HG03469 (cell line): ENCODE measurements around the gene PARP6.

Experiments
- ATAC-seq: cut with Tn5 transposase; IDR thresholded peaks from one replicate; pipeline ENCODE4 v1.9.1; 2021; ENCODE audit warnings: mild to moderate bottlenecking, moderate library complexity, moderate number of reproducible peaks; ENCODE audit not compliant: unreplicated experiment

PARP6 gene

GRCh38 chr15:72201391-72201921 is 70.9 kb downstream of the PARP6 start:
- ATAC-seq, result no peak

DNA sequence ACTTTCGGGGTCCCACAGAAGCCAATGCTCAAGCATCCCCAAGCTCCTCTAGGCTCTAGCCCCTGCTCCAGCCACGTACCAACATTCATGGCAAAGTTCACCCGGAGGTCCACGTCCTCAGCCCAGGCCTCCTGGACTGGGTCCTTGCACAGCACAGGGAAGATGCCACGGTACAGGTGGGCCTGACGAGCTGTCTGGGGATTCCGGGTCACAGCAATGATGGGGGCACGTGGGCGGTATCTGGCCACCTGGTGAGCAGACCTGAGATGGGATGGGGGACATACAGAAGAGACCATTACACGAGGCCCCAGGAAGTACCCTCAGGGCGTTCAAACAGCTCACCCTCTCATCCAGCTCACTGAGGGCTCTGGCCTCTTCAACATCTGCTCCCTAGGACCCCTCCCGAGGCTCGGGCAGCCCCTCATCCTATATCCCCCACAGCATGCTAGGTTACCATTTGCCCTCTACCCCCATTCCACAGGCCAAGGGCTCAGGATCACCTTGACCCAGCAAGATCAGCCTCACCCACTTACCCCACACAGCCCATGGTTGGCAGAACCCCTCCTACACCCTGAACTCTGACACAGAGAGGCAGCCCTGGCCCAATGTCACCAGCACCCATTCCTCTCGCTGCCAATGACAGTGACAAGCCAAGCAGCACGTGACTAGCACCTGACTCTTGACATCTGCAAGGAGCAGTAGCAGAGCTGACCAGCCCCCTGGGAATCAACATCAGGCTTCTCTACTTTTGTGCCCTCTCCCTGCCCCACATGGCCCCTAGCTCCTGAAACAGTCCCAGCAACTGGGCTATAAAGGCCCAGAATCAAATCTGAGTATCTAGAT is 71.7 kb downstream of the PARP6 start:
- no peak for ATAC-seq

DNA sequence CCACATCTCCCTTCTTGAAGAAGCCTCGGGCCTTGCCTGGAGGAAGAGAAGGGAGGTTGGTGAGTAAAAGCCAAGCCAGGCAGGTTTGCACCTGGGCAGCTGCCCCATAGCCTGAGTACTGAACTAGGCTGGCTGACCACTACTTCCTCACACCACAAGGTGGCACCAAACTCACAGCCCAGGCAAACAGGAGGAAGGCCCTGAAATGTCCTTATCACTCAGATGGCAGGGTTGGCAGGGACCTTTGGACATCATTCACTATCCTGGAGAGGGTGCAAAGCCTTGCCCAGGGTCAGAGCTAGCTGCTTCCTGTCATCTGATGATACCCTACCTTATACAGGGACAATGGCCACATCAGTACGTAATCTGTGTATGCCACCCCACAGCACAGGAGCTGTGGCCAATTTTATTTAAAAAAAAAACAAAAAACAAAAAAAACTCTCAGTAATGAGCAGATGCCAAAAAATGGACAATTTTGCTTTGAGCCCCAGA is 72.6 kb downstream of the PARP6 start:
- ATAC-seq, result no peak

DNA sequence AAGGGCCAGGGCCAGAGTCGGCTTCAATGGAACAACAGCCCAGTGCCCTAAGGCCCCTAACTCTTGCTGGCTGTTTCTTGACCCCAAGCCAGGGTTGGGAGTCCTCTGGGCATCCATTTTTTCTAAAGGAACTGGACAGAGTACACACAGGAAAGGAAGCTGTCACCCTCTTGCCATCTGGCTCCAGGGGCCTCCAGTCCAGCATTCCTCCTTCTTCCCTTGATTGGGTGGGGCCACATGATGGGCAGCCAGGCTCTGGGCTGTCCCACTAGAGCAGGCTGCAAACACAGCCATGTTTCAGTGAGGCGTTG is 73.2 kb downstream of the PARP6 start:
- no peak for ATAC-seq

DNA sequence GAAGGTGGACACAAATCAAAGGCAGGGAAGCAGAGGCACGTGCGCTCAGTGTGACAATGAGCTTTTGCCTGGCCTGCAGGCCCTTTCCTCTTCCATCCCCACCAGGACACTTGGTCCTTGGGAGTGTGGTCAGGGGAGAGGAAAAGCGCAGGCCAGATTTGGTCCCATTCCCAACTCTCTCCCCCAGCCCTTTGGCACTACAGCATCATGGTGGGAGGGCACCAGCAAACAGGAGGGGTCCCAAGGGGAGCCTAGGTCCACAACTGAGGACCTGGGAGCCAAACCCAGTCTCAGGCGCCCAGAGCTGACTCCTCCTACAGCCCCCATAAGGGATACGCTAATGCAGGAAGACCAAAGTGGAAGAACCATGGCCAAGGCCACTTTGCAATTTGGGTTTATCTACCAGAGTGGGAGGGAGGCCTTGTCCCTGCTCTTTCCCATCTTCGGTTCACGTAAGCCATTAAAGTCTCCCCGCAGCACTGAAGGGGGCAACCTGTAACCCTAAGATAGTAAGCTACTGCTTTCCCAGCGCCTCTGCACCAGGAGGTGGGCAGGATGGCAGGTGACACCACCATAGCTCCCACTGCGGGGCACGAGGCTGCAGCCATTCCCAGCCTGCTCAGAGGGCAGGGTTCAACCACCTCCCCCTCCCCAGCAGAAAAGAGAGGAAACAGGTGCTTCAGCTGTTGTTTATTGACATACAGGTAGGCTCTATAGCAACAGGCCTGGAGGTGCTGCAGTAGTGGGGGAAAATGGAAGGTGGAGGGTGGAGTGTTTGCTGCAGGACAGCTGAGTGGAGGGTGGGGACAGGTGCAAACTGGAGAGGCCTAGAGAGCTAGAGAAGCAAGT is 73.8 kb downstream of the PARP6 start:
- ATAC-seq, result no peak

- no peak for ATAC-seq
Measured at GRCh38 chr15:72197460-72198355, 74.6 kb downstream of the PARP6 start, which contains the start of gene GRAMD2A. Gene GRAMD2A (minus strand): TSS chr15:72197787.

GRCh38 chr15:72197041-72197459 is 75.3 kb downstream of the PARP6 start:
- no peak for ATAC-seq

- ATAC-seq, result no peak
Measured at GRCh38 chr15:72196409-72197040, 75.8 kb downstream of the PARP6 start.

DNA sequence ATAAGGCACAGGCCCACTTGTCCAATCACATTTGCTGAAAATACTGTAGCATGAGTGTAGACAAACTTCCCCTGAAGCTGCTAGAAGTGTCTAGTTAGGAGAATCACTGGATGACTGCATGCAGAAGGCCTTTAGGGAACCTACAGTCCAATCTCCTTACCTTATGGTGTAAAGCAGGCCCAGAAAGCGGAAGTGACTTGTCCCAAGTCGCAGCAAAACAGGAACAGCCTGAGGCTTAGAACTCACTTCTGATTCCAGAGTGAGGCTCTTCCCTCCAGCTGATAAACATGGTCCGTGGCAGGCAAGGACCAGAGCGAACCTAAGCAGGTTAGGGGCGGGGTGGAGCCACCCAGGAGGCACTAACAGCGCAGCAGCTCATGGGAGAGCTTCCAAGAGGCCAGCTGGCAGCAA is 77.2 kb downstream of the PARP6 start:
- ATAC-seq, result no peak

DNA sequence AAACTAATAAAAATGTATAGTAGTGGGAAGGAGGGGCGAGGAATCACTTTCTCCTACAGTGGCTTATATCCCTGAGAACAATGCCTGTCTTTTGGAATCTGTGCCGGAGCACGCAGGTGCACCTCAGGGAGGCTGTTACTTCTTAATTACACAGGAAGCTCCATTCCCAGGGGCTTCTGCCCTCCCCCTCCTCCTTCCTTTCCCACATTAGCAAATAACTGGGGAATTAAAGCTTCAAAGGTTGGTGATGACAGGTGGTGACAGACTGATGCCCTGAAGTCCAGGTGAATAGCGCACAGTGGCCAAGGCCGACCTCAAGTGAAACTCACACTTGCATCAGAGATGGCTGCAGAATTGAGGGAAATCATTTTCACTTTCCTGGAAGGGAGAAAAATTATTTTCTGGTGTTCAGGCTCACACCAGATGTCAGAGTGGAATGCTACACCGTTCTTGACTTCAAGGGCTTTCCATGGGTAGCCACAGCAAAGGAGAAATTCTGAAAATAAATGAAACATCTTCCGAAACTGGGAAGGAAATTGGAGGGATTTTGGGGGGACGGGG is 78.4 kb downstream of the PARP6 start:
- ATAC-seq, result no peak

DNA sequence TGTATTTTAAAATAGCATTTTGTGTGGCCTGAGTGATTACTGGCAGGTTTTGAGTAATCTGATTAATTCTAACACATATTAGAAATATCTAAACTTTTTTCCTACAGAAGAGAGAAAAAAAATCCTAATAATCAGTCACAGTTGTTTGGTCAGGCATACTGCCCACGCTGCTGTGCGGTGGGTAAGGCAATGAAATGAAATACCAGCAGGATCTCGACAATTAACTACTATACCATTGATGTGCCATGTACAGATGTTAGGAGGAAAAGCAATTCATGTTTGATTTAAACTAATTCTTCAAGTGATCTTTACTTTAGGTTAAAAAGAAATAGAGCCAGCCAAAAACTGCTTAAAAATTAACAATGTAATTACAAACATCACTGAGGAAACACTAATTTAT is 79.9 kb downstream of the PARP6 start:
- no peak for ATAC-seq
